Hematopoietic multipotent progenitor cell treated with erythropoietin and hydrocortisone succinate and interleukin-3 and kit ligand, for 6 days (in vitro differentiated cells): Measurements from ENCODE around the gene LMX1B.
A peak's percentile ranks its signal among the peaks of the same experiment; 100 is the strongest.
"Not testable (repeated sequence)": the region's sequence is repeated elsewhere in the genome, so short reads cannot be mapped to it uniquely, and the experiment has no call there.

Source experiments
- DNase-seq: peaks from one replicate; pipeline ENCODE4 v3.0.0-alpha.2; 2015

Gene LMX1B

GRCh38 chr9:126613651-126614050 lies at the start of gene LMX1B:
LMX1B (plus strand) TSS chr9:126613928; CDS start chr9:126614450, 522 bp downstream.
- DNase-seq, result no peak

GRCh38 chr9:126564128-126564527 lies 49.6 kb upstream of the LMX1B start:
- DNase-seq, result peak; percentile 67

GRCh38 chr9:126564716-126565115 lies 49.0 kb upstream of the LMX1B start:
- DNase-seq, result peak; percentile 14

- DNase-seq, result no peak
These were observed 48.2 kb upstream of the LMX1B start for GRCh38 chr9:126565336-126566128.

GRCh38 chr9:126569036-126569435 lies 44.7 kb upstream of the LMX1B start:
- DNase-seq, result no peak

GRCh38 chr9:126578029-126578428 lies 35.7 kb upstream of the LMX1B start:
- no peak for DNase-seq

GRCh38 chr9:126580319-126580718 lies 33.4 kb upstream of the LMX1B start:
- DNase-seq, result not testable (repeated sequence)

- no peak for DNase-seq
These were observed 31.8 kb upstream of the LMX1B start for GRCh38 chr9:126581893-126582292.

GRCh38 chr9:126582427-126582826 lies 31.3 kb upstream of the LMX1B start:
- DNase-seq, result no peak

- no peak for DNase-seq
These were observed 30.5 kb upstream of the LMX1B start for GRCh38 chr9:126583144-126583760.

GRCh38 chr9:126584611-126585010 lies 29.1 kb upstream of the LMX1B start:
- no peak for DNase-seq

GRCh38 chr9:126586236-126586635 lies 27.5 kb upstream of the LMX1B start:
- no peak for DNase-seq

- no peak for DNase-seq
These were observed 26.2 kb upstream of the LMX1B start for GRCh38 chr9:126587187-126588185.

GRCh38 chr9:126588491-126589168 lies 25.1 kb upstream of the LMX1B start:
- no peak for DNase-seq

- DNase-seq, result no peak
These were observed 24.4 kb upstream of the LMX1B start for GRCh38 chr9:126589349-126589748.

GRCh38 chr9:126591083-126591482 lies 22.6 kb upstream of the LMX1B start:
- no peak for DNase-seq

- DNase-seq, result no peak
These were observed 21.8 kb upstream of the LMX1B start for GRCh38 chr9:126591922-126592321.

GRCh38 chr9:126592461-126592860 lies 21.3 kb upstream of the LMX1B start:
- DNase-seq, result no peak

GRCh38 chr9:126595982-126596381 lies 17.7 kb upstream of the LMX1B start:
- DNase-seq, result no peak

- DNase-seq, result no peak
These were observed 14.6 kb upstream of the LMX1B start for GRCh38 chr9:126599047-126599650.

GRCh38 chr9:126604059-126605055 lies 9.4 kb upstream of the LMX1B start:
- no peak for DNase-seq
